PFSK-1 (cell line): ENCODE data around the gene CLDN22.

ENCODE experiments used
- POLR2AphosphoS5 ChIP-seq: IDR thresholded peaks from 2 replicates; pipeline ENCODE4 v1.6.1; 2012; ENCODE audit warnings: low read depth, mild to moderate bottlenecking, control low read depth, low read length, moderate library complexity
- SIN3A ChIP-seq: IDR thresholded peaks from 2 replicates; pipeline ENCODE4 v1.6.1; 2012; ENCODE audit warnings: mild to moderate bottlenecking, low read length, moderate library complexity, borderline replicate concordance; ENCODE audit not compliant: insufficient read depth
- TAF1 ChIP-seq: IDR thresholded peaks from 2 replicates; pipeline ENCODE4 v1.6.1; 2012; ENCODE audit warnings: low read length, control low read depth, borderline replicate concordance; ENCODE audit not compliant: insufficient read depth
- TF ChIP-seq, protein P1 (sequence below), 2 experiments: IDR thresholded peaks; 2 replicates each; pipeline versions ENCODE4 v1.6.1 to v1.8.0; 2011 to 2012; ENCODE audit warnings: low read depth in 2 of 2, low read length in 2 of 2, control low read depth in 1 of 2, inconsistent platforms in 1 of 2, mild to moderate bottlenecking in 1 of 2, moderate library complexity in 1 of 2; ENCODE audit not compliant: insufficient read depth in 1 of 2

DNA sequence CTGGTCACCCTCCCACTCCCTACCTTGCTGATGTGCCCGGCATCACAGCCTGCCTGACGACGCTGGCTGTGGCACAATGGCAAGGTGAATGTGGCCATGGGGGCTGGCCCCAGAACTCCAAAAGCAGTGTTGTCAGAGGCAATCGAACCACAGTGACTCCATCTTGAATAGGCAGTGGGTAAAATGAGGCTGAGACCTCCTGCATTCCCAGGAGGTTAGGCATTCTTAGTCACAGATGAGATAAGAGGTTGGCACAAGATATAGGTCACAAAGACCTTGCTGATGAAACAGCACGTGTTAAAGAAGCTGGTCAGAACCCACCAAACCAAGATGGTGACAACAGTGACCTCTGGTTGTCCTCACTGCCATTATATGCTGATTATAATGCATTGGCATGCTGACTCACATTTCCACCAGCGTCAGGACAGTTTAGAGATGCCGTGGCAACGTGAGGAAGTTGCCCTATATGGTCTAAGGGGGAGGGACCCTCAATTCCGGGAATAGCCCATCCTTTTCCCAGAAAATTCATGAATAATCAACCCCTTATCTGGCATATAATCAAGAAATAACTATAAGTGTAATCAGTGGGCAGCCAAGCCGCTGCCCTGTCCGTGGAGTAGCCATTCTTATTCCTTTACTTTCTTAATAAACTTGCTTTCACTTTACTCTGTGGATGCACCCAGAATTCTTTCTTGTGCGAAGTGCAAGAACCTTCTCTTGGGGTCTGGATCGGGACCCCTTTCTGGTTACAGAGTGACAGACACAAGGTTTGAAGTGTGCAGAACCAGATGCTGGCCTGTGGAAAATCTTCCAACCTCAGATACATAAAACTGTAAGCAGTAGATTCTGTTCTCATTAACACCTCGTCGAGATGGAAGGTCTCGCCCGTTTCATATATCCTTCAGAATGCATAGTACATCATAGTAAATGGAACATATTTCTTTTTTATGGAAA lies 28.9 kb upstream of the CLDN22 start:
- TF ChIP-seq POLR2AphosphoS5: no peak
- TF ChIP-seq, protein P1, sequence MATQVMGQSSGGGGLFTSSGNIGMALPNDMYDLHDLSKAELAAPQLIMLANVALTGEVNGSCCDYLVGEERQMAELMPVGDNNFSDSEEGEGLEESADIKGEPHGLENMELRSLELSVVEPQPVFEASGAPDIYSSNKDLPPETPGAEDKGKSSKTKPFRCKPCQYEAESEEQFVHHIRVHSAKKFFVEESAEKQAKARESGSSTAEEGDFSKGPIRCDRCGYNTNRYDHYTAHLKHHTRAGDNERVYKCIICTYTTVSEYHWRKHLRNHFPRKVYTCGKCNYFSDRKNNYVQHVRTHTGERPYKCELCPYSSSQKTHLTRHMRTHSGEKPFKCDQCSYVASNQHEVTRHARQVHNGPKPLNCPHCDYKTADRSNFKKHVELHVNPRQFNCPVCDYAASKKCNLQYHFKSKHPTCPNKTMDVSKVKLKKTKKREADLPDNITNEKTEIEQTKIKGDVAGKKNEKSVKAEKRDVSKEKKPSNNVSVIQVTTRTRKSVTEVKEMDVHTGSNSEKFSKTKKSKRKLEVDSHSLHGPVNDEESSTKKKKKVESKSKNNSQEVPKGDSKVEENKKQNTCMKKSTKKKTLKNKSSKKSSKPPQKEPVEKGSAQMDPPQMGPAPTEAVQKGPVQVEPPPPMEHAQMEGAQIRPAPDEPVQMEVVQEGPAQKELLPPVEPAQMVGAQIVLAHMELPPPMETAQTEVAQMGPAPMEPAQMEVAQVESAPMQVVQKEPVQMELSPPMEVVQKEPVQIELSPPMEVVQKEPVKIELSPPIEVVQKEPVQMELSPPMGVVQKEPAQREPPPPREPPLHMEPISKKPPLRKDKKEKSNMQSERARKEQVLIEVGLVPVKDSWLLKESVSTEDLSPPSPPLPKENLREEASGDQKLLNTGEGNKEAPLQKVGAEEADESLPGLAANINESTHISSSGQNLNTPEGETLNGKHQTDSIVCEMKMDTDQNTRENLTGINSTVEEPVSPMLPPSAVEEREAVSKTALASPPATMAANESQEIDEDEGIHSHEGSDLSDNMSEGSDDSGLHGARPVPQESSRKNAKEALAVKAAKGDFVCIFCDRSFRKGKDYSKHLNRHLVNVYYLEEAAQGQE (IDR thresholded peaks at IDR 0.05; ENCODE audit: insufficient read depth in 1 of 2, low read depth in 2 of 2, low read length in 2 of 2): no peak
- no peak for TF ChIP-seq TAF1
- TF ChIP-seq SIN3A: no peak
